Measurements from ENCODE around the gene GABBR2.

DNA sequence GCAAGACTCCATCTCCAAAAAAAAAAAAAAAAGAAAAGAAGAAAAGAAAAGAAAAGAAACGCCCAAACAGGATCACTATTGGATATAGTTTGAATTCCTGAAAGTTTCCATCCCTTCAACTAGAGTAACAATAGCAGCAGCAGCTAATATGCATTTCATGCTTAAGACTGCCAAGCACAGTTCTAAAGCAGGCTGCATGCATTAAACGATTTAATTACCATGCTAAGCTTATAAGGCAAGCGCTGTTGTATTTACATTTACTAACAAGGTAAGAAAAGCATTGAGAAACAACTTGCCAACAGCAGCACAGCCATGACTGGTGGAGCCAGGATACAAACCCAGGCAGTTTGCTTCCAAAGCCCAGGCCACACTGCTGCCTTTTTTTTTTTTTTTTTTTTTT lies 466.3 kb downstream of the GABBR2 start:
- TF ChIP-seq GATA2 (IDR thresholded peaks at IDR 0.05; ENCODE audit: low read depth, low read length) (no peak), GATA3 (IDR thresholded peaks at IDR 0.05; ENCODE audit: low read depth, low read length) (no peak)
